GM12872 (cell line): ENCODE measurements around the gene GDPD5.

Experiments
- TF ChIP-seq, protein P1 (sequence below): IDR thresholded peaks from 3 replicates; pipeline ENCODE4 v1.5.1; 2011; ENCODE audit warnings: low read depth, mild to moderate bottlenecking, low read length, moderate library complexity; ENCODE audit not compliant: insufficient read depth

The GDPD5 gene

DNA sequence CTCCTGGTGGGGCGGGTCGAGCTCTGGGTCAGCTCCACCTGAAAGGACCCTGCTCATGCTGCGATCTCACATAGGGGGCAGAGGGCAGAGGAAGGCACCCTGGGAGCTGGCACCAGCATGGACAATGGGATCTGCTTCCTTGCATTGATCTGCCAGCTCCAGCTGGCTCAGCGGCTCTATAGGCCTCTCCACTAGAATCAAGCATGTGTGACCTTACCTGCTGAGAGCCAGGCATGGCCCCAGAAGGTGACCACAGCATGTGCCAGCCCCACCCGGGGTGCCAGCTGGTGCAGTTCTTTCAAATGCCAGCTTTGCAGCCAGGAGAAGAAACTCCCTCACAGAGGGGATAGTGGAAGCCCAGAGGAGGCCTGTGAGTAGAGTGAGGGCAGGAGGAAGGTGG is 70.8 kb downstream of the GDPD5 start:
- TF ChIP-seq, protein P1, sequence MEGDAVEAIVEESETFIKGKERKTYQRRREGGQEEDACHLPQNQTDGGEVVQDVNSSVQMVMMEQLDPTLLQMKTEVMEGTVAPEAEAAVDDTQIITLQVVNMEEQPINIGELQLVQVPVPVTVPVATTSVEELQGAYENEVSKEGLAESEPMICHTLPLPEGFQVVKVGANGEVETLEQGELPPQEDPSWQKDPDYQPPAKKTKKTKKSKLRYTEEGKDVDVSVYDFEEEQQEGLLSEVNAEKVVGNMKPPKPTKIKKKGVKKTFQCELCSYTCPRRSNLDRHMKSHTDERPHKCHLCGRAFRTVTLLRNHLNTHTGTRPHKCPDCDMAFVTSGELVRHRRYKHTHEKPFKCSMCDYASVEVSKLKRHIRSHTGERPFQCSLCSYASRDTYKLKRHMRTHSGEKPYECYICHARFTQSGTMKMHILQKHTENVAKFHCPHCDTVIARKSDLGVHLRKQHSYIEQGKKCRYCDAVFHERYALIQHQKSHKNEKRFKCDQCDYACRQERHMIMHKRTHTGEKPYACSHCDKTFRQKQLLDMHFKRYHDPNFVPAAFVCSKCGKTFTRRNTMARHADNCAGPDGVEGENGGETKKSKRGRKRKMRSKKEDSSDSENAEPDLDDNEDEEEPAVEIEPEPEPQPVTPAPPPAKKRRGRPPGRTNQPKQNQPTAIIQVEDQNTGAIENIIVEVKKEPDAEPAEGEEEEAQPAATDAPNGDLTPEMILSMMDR: no peak

DNA sequence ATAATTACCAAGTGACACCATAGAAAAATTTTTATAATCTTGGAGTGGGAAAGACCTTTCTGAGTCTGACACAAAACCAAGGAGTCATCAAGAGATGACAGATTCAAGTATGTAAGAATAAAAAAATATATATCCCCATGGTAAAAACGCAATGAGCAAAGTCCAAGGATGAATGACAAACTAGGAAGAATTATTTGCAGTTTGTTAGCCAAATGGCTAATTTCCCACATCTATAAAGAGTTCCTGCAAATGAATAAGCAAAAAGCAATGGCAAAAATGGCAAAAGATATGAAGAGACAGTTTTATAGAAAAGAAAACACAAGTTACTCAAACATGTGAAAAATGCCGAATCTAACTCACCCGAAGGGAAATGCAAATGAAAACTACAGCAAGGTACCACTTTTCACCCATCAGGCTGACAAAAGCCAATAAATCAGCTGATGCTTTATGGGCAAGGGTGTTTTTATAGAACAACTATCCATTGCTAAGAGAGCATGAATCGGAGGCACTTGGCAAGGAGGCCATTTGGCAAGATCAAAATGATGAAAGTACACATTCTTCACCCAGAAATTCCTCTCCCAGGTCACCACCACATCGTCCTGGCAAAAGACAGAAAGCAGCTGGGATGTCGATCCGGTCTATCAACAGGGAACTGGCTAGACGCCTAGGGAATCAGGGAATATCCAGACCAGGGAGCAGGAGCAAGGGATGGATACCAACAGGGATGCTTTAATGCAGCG is 71.7 kb downstream of the GDPD5 start:
- TF ChIP-seq, protein P1: no peak

DNA sequence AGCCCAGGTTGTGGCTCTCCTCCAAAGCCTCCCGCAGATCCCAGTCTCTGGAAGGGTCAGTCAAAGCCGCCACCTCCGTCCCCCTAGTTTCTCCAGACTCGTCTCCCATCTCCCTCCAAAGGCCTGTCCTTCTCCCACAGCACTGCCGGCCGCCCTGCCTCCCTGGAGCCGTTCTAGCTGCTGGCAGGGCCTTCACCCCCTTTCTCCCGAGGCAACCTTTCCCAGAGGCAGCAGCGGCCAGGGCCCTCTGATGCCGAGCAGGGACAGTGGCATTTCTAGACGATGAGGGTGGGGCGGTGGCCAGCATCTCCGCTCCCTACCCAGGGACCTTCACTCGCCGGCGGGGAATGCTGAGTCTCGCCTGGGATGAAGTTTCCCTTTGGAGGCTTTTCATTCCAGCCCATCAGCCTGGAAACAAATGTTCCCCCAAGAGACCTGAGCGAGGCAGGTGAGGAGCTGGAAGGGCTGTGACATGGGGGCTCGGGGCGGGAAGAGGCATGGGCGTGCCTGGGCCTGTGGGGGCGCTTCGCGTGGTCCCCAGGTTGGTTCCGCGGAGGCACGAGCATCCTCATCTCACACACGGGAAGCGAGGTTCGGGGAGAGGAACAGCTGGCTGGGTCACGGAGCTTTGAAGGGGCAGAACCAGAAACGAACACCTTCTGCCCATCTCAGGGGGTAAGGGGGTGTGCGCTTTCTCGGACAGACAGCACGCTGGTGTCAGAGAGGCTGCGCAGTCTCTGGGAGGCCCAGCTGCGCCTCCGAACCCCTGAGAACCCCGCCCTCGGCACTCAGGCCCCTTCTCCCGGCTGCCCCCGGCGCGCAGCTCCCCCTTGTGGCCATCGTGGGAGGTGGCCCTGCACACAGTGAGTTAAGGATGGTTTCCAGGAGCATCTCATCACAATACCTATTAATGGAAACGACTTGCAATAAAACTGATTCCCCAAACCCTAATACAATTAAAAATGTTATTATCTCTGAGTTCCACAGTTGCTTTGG is 74.6 kb downstream of the GDPD5 start:
- TF ChIP-seq, protein P1: peak; percentile 67

DNA sequence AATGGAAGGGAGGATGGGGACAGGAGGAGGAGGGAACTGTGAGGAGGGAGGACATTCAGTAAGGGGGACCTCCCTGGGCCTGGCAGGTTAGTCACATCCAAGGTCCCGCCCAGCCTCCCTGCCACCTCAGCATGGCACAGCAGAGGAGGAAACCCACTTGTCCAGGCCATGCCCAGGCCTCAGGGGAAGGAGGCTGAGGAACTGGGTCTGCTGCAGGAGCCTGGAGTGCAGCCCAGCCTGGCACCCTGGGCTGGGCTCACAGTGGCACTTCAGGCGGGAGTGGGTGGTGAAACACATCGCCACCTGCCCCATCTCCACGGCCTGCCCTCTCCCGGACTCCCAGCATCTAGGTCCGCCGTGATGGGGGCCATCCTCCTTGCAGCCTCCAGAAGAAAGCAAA is 75.5 kb downstream of the GDPD5 start:
- TF ChIP-seq, protein P1: no peak

DNA sequence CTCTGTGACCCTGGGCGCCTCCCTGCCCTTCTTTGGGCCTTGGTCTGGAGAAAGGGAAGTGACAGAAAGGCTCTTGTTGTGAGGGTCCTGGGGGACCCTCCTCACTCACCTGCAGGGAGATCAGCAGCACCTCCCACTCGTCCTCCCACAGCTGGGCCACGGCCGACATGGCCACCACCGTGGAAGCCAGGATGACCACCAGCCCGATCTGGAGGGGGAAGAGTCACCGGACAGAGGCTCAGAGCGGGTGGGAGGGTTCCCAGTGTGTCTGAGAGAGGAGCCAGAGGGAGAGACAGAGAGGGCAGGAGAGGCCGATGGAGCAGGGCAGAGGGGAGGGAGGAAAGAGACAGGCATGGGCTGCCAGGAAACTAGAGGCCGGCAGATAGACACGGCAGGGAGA is 76.0 kb downstream of the GDPD5 start:
- TF ChIP-seq, protein P1: no peak

DNA sequence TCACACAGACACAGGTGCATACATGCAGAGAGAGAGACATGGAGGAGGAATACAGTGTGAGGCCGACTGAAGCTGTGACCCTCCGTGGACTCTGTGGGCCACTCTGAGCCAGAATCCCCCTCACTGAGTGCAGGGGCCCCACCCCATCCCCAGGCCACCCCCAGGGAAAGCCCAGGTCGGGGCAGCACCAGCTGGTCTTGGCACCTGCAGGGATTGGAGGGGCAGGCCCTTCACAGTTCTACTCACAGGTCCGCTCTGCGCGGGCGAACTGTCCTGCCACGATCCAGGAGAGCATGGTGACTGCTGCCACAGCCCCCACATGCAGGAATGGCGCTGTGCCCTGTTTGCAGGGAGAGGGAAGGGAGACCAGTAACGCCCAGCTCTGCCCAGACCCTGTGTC is 76.5 kb downstream of the GDPD5 start:
- TF ChIP-seq, protein P1: no peak

DNA sequence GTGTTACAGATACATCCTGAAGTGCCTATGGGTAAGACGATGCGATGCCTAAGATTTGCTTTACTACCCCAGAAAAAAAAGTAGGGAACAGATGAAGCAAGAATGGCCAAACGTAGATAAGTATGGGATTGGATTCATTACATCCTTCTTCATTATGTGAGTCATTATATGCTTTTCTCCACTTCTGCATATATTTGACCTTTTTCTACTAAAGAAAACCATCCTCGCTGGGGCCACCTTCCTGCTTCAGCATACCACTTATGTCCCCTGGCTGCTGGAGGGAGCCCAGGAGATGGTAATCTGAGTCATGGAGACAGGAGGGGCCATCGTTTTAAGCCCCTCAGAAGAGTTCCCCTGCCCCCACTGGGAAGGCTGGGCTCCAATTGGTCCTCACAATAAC is 78.3 kb downstream of the GDPD5 start:
- TF ChIP-seq, protein P1: no peak
